CD4-positive, alpha-beta T cell treated with Interleukin-17A for 1 hour (primary cell): ENCODE data around the gene BARX1.
A peak's percentile ranks its signal among the peaks of the same experiment; 100 is the strongest.
"Not testable (repeated sequence)": the region's sequence is repeated elsewhere in the genome, so short reads cannot be mapped to it uniquely, and the experiment has no call there.

Experiments
- DNase-seq: peaks from one replicate; pipeline ENCODE4 v3.0.0-alpha.2; 2020

Gene BARX1

DNA sequence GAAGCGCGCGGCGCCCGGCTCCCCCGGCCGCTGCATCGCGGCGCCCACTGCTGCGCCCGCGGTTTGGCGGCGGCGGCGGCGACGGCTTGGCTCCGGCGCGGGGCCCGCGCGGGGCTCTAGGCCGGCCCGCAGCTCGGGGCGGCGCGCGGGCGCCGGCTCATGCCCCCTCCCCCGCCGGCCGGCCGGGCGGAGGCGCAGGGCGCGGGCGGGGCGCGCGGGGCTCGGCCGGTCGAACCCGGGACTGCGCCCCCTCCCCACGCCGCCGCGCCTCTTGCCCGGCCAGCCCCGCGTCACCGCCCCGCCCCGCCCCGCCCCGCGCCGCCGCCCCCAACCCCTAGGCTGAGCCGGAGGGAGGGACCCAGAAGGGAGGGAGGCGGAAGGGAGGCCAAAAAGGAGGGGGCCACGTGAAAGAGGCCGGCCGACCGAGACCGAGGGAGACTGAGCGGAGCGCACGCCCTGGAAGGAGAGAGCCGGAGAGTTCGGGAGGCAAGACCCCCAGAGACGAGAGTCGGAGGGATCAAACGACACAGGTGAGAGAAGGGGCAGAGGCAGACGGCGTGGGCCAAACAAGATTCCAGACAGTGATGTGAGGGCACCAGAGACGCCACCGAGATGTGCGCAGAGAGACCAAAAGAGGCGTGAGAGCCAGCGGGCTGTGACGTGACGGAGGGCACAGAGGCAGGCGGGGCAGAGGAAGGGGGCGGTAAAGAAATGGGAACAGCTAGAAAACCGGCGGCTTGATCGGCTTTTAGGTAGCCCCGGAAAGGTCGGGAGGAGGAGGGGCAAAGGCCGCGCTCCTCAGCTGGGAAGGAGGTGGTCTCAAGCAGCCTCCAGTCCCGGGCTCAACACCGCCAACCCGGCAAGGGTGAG, at the start of gene BARX1:
TSS of gene BARX1 (minus strand) at position 245 of the 870 bp plus-strand sequence. CDS start at position 36, 209 bp downstream.
- no peak for DNase-seq

- peak; percentile 15 for DNase-seq
These were observed 47.4 kb upstream of the BARX1 start for GRCh38 chr9:94002316-94003140.

- DNase-seq, result no peak
These were observed 41.7 kb upstream of the BARX1 start for GRCh38 chr9:93996863-93997262.

GRCh38 chr9:93996367-93996766, 41.2 kb upstream of the BARX1 start:
- DNase-seq, result no peak

DNA sequence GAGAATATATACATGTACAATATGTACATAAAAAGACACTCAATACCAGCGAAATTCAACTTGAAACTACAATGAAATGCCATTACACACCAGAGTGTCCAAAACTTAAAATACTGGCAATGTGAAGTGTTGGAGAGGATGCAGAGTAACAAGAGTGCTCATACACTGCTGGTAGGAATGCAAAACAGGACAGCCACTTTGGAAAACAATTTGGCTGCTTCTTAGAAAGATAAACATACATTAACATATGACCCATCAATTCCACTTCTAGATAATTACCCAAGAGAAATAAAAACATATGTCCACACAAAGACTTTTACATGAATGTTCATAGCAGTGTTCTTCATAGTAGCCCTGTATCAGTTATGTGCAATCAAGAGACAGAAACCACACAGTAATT, 39.4 kb upstream of the BARX1 start:
- DNase-seq, result no peak

DNA sequence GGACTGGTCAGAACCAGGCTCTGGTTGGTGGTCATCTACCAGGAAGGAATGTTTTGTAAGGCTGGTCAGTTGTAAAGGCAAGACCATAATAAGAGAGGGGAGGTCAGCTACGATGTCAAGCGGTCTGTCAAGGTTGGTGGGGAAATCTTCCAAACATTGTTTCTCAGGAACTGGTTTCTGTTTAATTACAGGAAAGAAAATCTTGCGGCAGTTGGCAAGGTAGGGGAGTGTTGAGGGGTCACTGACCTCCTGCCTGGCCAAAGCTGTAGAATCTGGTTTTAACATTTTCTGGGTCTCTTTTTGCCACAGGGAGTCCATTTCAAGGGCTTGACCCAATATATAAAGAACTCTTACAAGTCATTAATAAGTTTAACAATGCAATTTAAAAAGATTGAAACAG, 39.0 kb upstream of the BARX1 start:
- no peak for DNase-seq

- DNase-seq, result no peak
These were observed 37.7 kb upstream of the BARX1 start for GRCh38 chr9:93992830-93993229.

- DNase-seq, result no peak
These were observed 35.3 kb upstream of the BARX1 start for GRCh38 chr9:93990448-93990847.

DNA sequence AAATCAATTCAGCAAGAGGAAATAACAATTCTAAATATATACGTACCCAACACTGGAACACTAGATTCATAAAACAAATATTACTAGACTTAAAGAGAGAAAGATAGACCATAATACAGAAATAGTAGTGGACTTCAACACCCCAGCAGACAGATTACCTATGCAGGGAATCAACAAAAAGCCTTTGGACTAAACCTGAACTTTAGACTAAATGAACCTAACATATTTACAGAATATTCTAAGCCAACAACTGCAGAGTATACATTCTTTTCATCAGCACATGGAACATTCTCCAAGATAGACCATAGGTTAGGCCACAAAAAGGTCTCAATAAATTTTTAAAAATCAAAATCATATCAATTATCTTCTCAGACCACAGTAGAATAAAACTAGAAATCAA, 32.9 kb upstream of the BARX1 start:
- no peak for DNase-seq

GRCh38 chr9:93984860-93985259, 29.7 kb upstream of the BARX1 start:
- DNase-seq, result no peak

DNA sequence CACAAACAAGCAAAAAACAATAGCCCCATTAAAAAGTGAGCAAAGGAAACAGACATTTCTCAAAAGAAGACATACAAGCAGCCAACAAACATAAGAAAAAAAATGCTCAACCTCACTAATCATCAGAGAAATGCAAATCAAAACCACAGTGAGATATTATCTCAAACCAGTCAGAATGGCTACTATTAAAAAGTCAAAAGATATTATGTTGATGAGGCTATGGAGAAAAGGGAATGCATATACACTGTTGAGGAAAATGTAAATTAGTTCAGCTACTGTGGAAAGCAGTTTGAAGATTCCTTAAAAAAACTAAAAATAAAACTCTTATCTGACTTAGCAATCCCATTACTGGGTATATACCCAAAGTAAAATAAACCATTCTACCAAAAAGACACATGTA, 28.7 kb upstream of the BARX1 start:
- DNase-seq, result no peak

GRCh38 chr9:93979721-93980120, 24.6 kb upstream of the BARX1 start:
- no peak for DNase-seq

DNA sequence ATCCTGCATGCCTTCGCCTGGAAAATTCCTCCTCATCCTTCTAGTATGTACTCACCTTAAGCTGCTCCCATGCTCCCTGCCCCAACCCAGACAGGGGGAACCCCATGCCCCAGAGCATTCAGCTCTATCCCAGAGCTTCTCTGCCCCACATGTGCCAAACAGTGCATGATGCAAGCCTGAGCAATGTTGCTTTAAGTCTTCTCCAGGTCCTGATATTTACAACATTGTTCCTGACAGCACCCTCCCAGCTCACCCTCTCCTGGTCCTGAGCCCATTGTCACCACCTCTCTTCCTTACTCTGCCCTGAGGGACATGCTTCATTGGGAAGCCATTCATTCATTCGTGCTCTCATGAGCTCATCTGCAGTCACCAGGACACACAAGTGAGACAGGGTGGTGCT, 23.4 kb upstream of the BARX1 start:
- DNase-seq, result no peak

DNA sequence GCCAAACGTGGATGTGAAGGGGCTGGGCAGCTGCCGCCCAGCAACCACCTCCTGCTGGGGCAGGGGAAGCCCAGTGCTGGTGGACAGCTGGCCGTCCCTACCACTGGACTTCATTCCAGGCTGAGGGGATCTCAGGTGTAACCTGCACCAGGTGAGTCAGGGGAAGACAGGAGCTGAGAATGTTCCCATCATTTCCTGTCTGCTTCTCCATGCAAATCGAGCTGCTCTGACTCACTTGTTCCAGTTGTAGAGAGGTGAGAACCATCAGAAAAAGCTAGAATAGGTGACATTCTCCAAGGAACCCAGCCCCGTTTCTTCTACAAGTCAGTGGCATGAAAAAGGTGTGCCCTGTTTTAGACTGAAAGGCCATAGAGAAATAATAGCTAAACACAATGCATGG, 21.8 kb upstream of the BARX1 start:
- DNase-seq, result no peak

DNA sequence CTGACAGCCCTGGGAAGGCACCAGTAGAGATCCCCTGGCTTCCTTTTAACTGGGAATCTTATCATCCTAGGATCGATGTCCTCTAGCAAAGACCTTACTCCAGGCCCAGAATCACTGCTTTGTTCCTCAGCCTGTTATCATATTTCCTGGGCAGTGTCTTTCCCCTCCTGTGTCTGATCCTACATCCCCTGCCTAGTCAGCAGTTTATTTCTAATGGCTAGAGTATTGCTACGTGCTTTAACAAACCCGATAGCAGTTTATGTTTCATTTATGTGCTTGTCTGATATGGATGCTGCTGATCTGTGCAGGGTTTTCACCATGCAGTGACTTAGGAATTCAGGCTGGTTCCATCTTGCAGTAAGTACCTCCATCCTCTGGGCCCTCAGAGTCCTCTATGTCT, 20.9 kb upstream of the BARX1 start:
- DNase-seq, result no peak

- DNase-seq, result no peak
These were observed 20.1 kb upstream of the BARX1 start for GRCh38 chr9:93975262-93975661.

GRCh38 chr9:93974151-93974550, 19.0 kb upstream of the BARX1 start:
- DNase-seq, result no peak

GRCh38 chr9:93972655-93973054, 17.5 kb upstream of the BARX1 start:
- not testable (repeated sequence) for DNase-seq

GRCh38 chr9:93969328-93969661, 14.1 kb upstream of the BARX1 start:
- DNase-seq, result no peak

DNA sequence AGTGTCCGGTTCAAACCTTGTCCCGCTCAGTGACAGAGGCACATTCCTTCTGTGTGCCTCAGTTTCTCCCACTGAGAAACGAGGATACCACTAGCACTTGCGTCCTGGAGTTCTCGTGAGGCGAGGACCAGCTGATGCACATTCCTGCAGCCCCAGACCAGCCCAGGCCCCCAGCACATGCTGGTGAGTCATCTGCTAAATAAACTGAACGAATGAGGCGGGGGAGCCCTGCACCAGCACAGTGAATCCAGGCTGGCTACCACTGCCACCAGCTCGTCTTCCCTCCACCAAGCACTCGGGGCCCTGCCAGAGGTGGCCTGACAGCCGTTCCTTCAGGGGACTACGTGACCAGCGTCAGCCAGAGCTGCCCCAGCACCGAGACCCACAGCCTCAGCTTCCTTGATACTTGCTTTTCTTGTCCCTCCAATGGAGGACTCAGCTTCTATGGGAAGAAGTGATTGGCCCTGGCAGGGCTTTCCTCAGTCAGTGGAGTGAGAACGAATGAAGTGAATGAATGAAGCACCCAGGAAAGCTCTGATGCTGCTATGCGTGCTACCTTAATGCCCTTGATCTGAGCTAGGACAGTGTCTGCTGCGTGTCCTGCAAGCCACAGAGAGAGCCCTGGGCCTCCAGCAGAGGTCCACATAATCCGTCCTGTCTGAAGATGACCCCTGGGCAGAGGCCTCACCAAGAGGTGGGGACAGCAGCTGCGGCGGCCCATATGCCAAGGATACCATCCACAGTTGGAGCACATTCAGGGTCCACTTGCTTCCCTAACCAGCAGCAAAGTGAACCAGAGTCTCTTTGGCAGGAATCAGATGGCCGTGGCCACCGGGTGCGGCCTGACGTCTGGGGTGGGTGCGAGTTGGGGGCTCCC, 13.5 kb upstream of the BARX1 start:
- DNase-seq, result no peak

DNA sequence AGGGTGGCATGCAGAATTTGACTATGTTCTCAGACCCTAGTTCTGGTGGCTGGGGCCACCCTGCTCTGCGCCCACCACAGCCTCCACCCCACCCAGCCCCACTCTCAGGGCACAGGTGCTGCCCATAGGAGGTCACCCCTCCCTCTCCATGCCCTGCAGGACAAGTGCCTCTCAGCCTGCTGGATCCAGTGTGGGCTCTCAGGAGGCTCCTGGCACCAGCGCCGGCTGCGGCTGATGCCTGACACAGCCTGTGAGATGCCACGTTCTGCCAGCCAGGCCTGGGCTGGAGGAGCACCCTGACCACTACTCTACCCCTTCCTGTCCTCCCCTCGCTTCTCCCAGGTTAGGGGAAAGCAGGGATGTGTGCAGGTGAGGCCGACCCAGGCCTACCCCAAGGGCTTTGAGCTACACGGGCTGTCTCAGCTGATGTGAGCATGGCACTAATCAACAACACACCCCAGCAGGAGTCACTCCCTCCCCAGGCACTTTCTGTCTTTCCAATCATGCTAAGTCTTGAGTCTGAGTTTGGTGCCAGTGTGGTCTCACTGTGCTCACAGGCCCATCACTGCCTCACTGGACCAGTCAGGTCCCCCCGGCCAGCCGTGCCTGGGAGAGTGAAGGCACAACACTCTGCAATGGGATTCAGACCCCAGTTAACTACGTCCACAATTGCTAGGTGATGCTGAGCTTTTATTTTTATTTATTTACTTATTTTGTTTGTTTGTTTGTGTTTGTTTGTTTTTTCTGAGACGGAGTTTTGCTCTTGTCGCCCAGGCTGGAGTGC, 12.1 kb upstream of the BARX1 start:
- no peak for DNase-seq

DNA sequence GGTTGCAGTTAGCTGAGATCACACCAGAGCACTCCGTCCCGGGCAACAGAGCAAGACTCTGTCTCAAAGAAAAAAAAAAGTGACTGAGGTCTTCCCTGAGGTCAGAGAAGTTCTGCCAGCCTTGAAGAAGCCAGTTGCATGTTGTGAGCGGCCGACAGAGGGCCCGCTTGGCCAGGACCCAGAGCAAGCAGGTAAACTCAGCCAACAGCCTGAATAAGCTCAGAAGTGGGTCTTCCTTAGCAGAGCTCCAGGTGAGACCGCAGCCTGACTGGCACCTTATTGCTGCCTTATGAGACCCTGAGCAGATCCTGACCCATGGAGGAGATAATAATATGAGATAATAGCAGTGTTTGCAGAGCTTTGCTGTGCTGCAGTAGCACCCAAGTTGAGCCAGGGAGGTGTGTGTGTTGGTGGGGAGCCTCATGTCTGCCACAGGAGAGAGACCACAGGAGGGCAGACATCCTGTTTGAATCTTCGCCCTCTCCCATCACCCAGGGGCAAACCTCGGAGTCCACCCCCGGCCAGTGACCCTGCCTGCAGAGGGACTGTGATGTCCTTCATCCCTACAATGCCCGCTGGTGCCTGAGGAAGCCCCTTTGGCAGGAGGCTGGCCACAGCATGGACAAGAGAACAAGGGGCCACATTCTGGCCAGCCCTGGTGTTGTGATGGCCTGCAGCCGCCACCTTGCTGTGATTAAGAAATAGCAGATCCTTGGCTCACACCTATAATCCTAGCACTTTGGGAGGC, 10.8 kb upstream of the BARX1 start:
- DNase-seq, result no peak
